GM21447 (cell line): ENCODE results near the gene SLC6A3.

Source experiments
- ATAC-seq: cut with Tn5 transposase; IDR thresholded peaks from one replicate; pipeline ENCODE4 v1.9.1; 2021; ENCODE audit not compliant: unreplicated experiment

The SLC6A3 gene

GRCh38 chr5:1445313-1445688 is at the start of gene SLC6A3:
Gene SLC6A3 (minus strand): TSS chr5:1445440. CDS start chr5:1443197, 2,243 bp downstream.
- ATAC-seq, result no peak

- no peak for ATAC-seq
These were observed 48.7 kb upstream of the SLC6A3 start for GRCh38 chr5:1493941-1494340.

- ATAC-seq, result no peak
These were observed 48.2 kb upstream of the SLC6A3 start for GRCh38 chr5:1493413-1493812.

- ATAC-seq, result no peak
These were observed 47.5 kb upstream of the SLC6A3 start for GRCh38 chr5:1492757-1493156.

- ATAC-seq, result no peak
These were observed 45.1 kb upstream of the SLC6A3 start for GRCh38 chr5:1490376-1490775.

- ATAC-seq, result no peak
These were observed 44.5 kb upstream of the SLC6A3 start for GRCh38 chr5:1489754-1490153.

GRCh38 chr5:1488882-1489680 is 43.8 kb upstream of the SLC6A3 start:
- peak; percentile 46 for ATAC-seq

GRCh38 chr5:1487079-1487764 is 42.0 kb upstream of the SLC6A3 start:
- ATAC-seq, result no peak

GRCh38 chr5:1486271-1486670 is 41.0 kb upstream of the SLC6A3 start:
- ATAC-seq, result no peak

- ATAC-seq, result no peak
These were observed 40.4 kb upstream of the SLC6A3 start for GRCh38 chr5:1485579-1486118.

GRCh38 chr5:1484730-1485578 is 39.7 kb upstream of the SLC6A3 start:
- ATAC-seq, result peak; percentile 52

GRCh38 chr5:1483856-1484729 is 38.9 kb upstream of the SLC6A3 start:
- ATAC-seq, result no peak

GRCh38 chr5:1483064-1483463 is 37.8 kb upstream of the SLC6A3 start:
- ATAC-seq, result no peak

- no peak for ATAC-seq
These were observed 36.7 kb upstream of the SLC6A3 start for GRCh38 chr5:1481959-1482331.

- no peak for ATAC-seq
These were observed 36.2 kb upstream of the SLC6A3 start for GRCh38 chr5:1481266-1481958.

GRCh38 chr5:1480806-1481205 is 35.6 kb upstream of the SLC6A3 start:
- no peak for ATAC-seq

- ATAC-seq, result no peak
These were observed 35.0 kb upstream of the SLC6A3 start for GRCh38 chr5:1480217-1480616.

GRCh38 chr5:1479581-1480188 is 34.4 kb upstream of the SLC6A3 start:
- no peak for ATAC-seq

GRCh38 chr5:1479066-1479465 is 33.8 kb upstream of the SLC6A3 start:
- ATAC-seq, result no peak
